Middle frontal gyrus (tissue), 1 donor: ENCODE data around the gene TEX9.
A peak's percentile ranks its signal among the peaks of the same experiment; 100 is the strongest.

ENCODE experiments used
- DNase-seq: peaks from one replicate; pipeline ENCODE4 v3.0.0-alpha.2; 2015; ENCODE audit warnings: low spot score; ENCODE audit errors: extremely low spot score

TEX9 gene

GRCh38 chr15:56445746-56446145 is 80.5 kb downstream of the TEX9 start:
- DNase-seq = no peak

GRCh38 chr15:56454836-56455235 is 89.6 kb downstream of the TEX9 start:
- no peak for DNase-seq

- no peak for DNase-seq
Measured at GRCh38 chr15:56456229-56456628, 91.0 kb downstream of the TEX9 start.

GRCh38 chr15:56459096-56459495 is 93.9 kb downstream of the TEX9 start:
- no peak for DNase-seq

- DNase-seq = no peak
Measured at GRCh38 chr15:56460071-56460470, 94.8 kb downstream of the TEX9 start.

- DNase-seq = no peak
Measured at GRCh38 chr15:56460947-56461346, 95.7 kb downstream of the TEX9 start.

GRCh38 chr15:56464893-56465520 is 99.8 kb downstream of the TEX9 start, which contains the start of gene MNS1:
MNS1 (minus strand) TSS chr15:56465137; CDS start chr15:56464972, 165 bp downstream.
- peak; percentile 87 for DNase-seq

- no peak for DNase-seq
Measured at GRCh38 chr15:56467616-56468015, 102.4 kb downstream of the TEX9 start.

GRCh38 chr15:56468401-56468800 is 103.2 kb downstream of the TEX9 start:
- no peak for DNase-seq

GRCh38 chr15:56469483-56469882 is 104.3 kb downstream of the TEX9 start:
- no peak for DNase-seq

GRCh38 chr15:56471440-56472069 is 106.3 kb downstream of the TEX9 start:
- no peak for DNase-seq

GRCh38 chr15:56472278-56472677 is 107.1 kb downstream of the TEX9 start:
- DNase-seq = no peak

- no peak for DNase-seq
Measured at GRCh38 chr15:56473017-56473416, 107.8 kb downstream of the TEX9 start.

GRCh38 chr15:56475351-56475750 is 110.1 kb downstream of the TEX9 start:
- no peak for DNase-seq
